T follicular helper cell (primary cell): ENCODE results near the gene TAGAP.
"Not testable (repeated sequence)": the region's sequence is repeated elsewhere in the genome, so short reads cannot be mapped to it uniquely, and the experiment has no call there.

Source experiments
- DNase-seq: peaks from one replicate; pipeline ENCODE4 v3.0.0-alpha.2; 2020; ENCODE audit warnings: low read depth

Gene TAGAP

DNA sequence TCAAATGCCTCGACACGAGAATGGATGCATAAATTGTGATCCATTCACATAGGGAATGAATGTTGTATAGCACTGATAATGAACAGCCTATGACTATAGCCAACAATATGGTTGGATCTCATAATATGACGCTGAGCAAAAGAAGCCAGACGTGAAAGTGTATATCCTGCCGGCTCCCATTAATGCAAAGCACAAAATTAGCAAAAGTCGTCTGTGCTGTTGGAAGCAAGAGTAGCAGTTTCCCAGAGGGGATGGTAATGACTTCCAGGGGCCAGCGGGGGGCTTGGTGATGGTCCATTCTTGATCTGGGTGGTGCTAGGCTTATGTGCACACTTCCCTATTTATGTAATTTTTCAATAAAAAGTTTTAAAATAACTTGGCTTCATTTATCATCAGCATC, 1.0 kb upstream of the TAGAP start:
- no peak for DNase-seq

DNA sequence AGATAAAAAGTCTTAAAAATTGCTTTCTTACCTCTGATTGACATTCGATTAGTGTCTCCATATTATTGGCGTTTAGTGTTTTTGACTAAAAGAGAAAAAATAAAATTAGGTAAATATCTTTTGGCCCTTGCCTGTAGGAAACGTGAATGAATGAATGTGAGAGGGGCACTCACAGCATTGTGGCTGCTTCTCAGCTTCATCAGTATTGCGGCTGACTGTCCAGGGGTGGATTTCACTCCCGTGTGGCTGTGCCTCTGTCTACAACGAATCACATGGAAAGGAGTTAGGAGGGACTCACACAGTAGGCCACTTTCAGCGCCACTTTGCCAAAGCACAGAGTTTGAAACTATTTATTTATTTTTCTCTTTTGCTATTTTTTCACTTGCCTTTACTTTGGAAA, 844 bp downstream of the TAGAP start:
- DNase-seq, result no peak

DNA sequence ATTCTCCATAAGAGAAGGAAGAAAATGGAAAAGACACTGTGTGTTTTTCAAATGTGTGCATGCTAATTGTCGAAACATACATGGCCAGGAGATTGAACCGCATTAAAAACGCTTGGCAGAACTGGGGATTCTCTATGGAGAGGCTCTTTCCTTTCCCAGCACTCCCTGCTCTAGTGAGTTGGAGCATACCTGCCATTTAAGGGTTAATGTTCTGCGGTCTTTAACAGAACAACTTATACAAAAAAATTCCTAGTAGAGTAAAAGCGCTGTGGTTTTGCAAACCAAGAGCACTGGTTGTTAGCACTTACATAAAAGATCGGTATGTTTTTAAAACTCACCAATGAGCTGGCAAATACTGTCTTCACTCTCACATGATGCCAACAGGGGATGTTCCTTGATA, 1.5 kb downstream of the TAGAP start:
- no peak for DNase-seq

DNA sequence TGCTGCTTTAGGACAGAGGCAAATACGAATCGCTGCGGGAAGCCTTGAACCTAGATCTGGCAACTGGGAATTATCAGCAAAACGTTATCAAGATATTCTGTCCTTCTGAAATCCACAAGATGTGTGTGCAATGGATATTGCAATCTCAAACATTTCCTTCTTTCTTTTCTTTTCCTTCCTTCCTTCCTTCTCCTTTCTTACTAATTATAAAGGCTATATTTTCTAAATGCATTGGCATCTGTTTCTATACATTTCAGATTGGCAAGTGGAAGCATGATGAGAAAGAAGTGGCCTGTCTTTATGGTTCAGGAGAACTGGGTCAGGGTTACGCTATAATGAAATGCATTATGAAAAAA, 2.0 kb downstream of the TAGAP start:
- no peak for DNase-seq

DNA sequence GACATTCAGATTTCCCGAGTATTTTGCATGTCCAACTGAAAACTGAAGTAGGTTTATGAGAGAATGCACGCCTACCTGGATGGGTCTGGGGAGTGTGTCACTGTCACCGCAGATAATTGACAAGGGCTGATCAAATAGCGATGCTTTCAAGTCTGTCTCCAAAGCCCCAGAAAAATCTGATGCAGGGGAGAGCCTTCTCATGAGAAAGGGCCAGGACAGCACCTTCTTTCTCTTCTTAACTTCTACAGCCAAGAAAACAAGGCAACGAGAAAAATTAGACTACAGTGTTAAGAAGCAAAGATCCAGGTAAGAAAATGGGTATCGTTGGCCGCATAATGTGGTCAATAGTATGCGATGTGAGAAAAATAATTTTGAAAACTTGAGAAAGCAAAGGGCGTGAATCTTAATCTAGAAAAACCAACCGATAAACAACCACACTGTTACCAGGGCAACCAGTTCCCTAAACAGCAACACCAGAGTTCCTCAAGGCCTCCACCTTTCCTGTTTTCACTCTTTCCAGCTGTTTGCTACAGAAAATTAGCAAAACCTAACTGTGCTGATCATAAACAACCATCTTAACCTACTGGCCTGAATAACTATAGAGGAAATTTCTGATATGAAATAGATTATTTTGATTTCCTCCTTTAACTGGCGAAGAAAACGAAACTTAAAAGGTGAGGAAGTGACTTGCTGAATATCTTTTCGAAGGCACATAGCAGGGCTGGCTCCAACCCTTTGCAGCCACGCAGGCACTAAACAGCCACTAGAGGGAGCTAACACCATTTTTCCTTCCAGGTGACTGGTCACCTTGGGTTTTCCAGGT, 2.6 kb downstream of the TAGAP start:
- DNase-seq, result peak; percentile 70

DNA sequence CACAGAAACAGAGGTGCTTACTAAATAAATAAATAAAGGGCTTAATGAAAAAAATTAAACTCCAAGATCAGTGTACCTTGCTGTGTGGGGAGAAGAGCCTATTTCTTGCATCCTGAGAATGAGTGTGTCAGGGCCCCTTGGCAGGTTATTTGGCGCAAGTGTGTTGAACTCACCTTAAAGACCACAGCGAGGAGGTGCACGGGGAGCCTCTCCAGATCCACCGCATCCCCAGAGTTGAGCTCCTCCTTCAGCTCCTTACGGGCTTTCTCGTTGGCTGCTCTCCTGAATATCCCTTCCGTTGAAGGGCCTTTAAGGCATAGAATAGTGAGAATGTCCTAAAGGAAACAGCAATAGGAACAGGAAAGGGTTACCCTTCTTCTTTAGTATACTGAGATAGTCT, 3.6 kb downstream of the TAGAP start:
- DNase-seq, result no peak

DNA sequence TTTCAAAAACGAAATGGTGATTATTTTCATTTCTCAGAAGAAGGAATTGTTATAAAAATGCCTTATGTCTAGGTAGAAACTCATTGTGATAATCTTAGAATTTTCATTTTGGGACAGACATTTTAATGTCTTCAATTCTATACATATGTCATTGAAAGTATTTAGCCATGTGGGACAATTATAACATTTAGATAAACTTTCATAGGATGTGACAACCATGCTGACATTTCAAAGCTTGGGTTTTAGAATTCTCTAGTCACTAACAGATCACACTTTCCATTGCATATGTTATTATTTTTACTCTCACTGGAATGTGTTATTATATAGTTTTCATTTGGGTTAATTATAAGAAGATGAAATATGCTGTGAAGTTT, 4.9 kb downstream of the TAGAP start:
- DNase-seq, result no peak

DNA sequence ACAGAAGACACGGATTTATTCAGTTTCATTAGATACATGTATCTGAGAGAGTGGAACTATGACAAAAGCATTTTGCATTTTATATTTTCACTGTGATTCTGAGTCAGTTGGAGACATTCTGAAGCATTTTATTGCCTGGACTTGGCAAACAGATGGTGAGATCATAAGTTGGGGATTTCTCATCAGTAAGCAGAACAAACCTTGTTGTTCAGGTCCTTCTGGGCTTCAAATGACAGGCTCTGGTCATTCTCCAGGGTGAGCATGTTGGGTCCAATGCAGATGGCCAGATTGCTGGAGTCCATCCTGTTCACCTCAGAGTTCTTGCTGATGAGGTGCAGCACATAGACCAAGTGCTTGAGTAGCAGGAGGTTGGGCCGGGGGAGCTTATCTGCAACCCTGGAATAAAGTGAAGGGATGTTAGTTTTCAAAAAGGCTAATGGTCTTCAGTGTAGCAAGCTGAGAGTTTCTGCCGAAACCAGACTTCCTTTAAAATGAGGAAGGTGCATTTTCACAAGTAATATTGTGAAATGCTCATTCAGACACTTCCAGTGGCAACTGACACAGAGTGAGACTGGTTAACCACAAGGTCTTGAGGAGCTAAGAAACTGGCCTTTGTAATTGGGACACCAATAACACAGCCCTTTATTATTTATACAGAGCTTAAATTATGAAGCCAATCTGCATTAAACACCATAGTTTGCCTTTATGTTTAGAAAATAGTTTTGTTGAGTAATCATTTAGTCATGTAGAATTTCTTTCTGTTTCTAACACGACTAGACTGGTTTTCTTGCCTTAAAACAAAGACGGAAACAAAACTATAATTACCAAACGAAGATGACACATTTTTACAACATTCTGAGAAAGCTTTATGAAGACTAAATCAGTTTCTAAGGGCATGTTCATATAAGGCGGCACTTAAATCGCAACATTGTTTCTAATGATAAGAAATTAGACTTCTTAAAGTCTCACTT, 5.6 kb downstream of the TAGAP start:
- no peak for DNase-seq

DNA sequence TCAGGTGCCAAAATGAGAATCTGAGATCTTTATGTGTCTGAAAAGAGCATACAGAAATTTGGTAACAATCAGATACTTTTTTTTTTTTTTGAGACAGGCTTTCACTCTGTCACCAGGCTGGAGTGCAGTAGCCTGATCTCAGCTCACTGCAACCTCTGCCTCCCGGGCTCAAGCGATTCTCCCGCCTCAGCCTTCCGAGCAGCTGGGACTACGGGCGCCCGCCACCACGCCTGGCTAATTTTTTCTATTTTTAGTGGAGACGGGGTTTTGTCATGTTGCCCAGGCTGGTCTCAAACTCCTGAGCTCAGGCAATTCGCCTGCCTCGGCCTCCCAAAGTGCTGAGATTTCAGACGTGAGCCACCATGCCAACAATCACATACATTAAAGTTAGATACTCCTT, 6.5 kb downstream of the TAGAP start:
- not testable (repeated sequence) for DNase-seq

DNA sequence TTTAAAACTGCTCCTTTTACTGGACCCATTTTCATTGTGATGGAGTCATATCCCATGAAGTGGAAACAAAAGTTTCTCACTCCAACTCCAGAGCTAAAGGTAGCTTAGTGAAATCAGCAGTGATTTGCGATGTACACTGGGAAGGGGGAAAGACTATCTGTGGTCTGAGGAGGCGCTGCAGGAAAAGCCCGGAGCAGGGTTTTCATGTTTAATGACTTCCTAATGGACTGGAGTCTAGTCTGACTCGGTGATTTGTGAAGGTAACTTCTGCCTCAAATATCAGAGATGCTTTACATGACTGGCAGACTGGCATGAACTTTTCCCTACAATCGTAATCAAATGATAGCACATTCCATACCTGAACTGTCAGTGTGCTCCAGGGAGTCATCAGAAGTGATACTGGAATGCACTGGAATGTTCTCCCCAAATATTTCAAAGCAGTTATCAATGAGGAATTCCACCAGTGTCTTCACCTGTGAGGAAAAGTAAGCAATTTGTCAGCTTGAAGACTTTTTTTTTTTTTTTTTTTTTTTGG, 7.0 kb downstream of the TAGAP start:
- DNase-seq, result no peak

DNA sequence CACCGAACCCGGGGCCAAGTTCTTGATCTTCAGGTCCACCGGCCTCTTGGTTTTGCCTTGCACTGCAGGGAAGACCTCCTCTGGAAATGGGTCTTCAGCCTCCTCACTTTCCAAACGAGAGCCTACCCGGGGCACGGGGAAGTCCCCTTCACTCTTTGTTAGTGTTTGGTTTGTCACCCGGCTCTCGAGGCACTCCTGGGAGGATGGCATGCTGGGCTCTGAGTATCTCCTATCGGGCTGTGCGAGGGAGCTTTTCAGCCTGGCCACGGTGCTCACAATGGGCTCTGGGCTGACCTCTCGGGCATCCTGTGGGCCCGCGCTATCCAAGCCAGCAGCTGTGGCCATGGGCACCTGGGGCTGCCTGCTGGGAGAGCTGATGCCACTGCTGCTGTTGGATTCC, 8.1 kb downstream of the TAGAP start:
- DNase-seq, result no peak

DNA sequence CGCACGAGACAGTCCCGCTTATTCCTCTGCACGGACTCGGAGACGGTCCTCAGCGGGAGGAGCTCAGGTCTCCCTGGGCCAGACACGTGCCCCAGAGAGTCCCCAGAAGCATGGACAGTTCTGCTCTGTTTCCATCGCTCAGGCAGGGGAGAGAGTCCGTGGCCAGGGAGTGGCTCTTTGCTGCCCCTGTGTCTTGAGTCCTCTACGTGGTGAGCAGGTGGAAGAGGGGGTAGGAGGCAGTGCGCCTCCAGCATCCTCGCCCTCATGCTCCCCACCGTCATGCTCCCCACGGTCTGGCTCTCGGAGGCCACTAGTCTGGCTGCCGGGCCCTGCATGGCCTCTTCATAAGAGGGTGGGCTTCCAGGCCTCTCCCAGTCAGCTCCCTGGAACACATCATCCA, 8.9 kb downstream of the TAGAP start:
- DNase-seq, result no peak

DNA sequence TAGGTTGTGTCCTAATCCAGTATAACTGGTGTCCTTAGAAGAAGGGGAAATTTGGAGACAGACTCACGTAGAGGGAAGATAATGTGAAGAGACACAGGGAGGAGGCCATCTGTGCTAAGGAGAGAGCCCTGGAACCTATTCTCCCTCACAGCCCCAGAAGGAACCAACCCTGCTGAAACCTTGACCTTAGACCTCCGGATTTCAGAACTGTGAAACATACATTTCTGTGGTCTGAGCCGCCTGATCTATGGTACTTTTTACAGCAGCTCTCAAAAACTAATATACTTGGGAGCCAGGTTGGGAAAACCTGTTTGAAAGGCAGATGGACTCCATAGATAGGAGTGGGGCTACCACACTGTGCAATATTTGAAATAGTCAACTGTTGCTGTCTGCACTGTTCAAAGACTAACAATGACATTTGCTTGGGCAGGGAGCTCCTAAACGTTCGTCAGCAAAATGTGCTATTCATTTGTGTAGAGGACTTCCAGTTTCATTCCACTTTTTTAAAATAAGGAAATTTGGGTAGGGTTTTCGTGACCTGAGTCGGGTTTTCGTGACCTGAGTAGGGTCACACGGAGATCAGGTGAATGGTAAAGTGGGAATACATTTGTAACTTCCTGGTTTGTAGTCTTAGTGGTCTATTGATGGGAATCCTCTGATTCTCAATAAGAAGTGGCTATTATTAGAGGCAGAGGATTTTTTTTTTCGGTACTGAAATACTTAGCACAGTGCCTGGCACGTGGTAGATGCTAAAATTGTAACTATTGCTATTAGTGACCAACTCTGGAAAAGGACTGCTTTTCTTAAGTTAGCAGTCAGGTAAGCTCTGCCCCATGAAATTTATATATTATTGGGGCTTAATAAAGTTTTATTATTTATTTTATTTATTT, 11.4 kb downstream of the TAGAP start:
- DNase-seq, result no peak

DNA sequence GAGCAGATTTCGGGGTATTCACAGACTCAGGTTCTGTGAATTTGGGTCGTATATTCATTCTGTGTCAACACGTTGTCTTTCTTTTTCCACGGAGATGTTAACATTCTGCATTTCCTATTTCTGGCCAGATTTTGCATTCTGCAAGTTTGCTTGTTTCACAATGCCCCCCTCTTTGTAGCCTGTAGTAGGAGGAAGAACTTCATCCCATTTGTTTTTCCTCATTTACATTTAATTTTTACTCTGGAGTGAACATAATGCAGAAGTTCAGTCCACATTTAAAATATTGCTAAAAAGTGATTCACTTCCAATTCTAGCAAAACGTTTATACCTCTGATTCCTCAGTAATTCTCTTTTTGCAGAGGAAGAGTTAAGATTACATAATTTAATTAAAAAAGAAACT, 12.9 kb downstream of the TAGAP start:
- DNase-seq, result no peak

DNA sequence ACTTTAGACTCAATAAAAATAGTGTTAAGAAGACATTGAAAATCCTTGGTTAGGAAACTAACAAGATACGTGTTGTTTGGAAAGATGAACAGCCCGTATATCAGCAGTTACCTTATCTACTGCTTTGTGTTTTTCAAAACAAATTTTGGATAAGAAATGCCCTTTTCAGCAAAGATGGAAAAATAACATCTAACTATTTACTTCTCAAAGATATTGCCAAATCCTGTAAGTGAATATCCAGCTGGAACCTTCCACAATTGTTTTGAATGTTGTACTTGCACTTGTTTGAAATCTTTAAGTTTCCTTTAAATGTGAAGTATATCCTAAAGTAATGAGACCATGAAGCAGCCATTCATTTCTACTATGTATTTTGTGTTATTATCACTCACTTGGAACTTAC, 14.6 kb downstream of the TAGAP start:
- DNase-seq, result no peak

DNA sequence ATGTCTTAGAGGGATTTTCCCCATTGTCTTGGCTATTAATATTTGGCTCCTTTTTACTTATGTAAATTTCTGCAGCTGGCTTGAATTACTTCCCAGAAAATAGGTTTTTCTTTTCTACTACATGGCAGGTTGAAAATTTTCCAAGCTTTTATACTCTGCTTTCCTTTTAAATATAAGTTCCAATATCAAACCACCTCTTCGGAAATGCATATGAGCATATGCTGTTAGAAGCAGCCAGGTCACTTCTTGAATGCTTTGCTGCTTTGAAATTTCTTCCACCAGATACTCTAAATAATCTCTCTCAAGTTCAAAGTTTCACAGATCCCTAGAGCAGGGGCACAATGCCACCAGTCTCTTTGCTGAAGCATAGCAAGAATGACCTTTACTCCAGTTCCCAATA, 19.6 kb downstream of the TAGAP start:
- not testable (repeated sequence) for DNase-seq

DNA sequence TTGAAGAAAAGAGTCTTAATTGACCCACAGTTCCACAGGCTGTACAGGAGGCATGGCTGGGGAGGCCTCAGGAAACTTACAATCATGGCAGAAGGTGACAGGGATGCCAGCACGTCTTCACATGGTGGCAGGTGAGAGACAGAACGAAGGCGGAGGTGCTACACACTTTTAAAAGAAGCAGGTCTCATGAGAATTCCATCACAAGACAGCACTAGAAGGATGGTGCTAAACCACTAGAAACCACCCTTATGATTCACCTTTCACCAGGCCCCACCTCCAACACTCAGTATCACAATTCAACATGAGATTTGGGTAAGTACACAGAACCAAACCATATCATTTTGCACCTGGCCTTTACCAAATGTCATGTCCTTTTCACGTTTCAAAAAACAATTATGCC, 20.9 kb downstream of the TAGAP start:
- no peak for DNase-seq

DNA sequence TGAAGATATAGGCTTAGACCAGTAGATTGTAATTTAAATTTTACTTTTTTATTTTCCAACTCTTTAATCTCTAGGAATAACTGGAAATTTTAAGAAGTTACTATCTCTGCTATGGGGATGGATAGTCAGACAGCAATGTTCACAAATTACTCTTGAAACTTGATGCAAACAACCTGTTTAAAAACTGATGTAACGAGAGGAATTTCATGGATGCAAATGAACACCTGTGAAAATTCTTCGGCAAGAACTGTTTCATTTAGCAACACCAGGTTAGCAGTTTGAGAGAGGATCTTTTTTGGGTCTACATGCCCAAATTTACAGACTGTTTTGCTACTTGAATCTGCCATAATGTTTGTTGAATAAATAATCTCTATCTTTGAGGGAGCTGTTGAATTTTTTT, 24.8 kb downstream of the TAGAP start:
- no peak for DNase-seq

DNA sequence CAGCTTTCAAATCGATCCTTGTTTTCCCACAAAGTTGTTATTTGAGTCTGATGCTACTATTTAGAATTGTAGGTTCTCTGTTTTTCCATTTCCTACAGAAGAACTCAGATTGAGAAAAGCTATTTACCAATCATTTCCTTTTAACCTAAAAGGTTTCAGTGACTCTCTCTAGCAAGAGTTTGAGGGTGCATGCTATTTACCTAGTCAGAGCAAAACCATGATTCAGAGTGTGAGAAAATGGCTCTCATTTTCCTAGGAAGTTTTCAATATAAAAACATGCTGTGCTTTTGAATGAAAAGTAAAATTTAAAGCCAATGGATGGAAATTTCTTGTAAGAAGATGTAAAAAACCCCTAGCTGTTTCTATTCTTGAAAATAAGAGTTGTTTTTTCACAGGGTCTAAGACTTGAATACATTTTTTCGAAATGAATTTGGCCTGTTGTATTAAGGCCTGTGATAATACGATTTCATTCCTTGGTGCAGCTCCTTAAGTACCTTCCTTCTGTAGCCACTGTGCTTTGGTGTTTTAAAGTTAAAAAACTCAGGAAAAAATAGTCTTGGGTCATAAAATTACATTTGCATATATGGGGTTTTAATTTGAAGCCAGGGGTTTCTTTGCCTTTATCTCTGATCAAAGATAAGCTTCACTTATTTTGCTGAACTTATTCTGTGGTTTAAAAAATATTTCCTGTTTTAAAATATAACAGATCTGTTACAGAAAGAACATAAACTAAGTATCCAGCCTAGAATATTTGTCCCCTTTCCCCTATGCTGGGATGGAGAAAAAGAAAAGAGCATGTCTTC, 26.8 kb downstream of the TAGAP start:
- DNase-seq, result no peak

DNA sequence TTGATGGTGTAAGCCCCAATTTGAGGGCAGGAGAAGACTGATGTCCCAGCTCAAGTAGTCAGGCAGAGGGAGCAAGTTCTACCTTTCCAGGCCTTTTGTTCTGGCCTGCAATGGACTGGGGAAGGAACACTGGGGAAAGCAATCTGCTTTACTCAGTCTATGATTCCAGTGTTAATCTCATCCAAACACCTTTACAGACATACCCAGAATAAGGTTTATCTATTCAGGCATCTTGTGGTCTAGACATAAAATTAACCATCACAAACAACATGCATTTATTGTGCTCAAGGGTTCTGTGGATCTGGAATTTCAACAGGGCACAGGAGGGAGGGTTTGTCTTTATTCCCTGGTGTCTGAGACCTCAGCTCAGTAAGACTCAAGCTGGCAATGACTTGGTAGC, 30.4 kb downstream of the TAGAP start:
- no peak for DNase-seq

DNA sequence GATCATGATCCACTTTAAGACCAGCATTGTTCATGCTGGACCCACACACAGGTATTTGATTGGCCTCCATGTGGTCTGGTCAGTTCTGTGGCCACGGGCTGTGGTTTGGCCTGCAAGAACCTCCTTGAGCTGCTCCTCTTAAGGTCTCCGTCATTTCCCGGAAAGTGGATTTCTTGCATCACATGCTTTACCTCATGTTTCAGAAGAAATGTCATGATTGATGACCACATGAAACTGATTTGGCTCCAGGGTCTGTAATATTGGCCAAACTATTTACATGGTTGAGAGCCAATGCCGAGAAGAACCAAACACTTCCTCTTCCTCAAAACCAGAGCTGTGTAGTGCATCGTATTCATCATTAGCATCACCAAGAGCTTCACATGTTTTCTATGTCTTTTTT, 31.6 kb downstream of the TAGAP start:
- no peak for DNase-seq
